Measurements from ENCODE around the gene RAD51B.
A peak's percentile ranks its signal among the peaks of the same experiment; 100 is the strongest.
"Not testable (repeated sequence)": the region's sequence is repeated elsewhere in the genome, so short reads cannot be mapped to it uniquely, and the experiment has no call there.

The RAD51B gene

GRCh38 chr14:68284333-68284732 is 464.8 kb downstream of the RAD51B start:
- peak; percentile 30 for DNase-seq

GRCh38 chr14:68284834-68285233 is 465.3 kb downstream of the RAD51B start:
- DNase-seq: no peak

- DNase-seq: peak; percentile 95
Observed at GRCh38 chr14:68285421-68286179, 466.0 kb downstream of the RAD51B start.

- DNase-seq: no peak
Observed at GRCh38 chr14:68286667-68287066, 467.1 kb downstream of the RAD51B start.

DNA sequence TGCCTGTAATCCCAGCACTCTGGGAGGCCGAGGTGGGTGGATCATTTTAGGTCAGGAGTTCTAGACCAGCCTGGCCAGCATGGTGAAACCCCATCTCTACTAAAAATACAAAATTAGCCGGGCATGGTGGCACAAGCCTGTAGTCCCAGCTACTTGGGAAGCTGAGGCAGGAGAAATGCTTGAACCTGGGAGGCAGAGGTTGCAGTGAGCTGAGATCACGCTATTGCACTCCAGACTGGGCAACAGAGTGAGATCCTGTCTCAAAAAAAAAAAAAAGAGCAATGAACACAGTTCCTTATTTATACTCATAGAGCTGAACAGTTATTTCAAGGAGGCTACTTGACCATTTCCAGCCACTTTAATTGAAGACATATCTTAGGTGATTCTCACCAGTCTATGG is 469.9 kb downstream of the RAD51B start:
- not testable (repeated sequence) for DNase-seq

DNA sequence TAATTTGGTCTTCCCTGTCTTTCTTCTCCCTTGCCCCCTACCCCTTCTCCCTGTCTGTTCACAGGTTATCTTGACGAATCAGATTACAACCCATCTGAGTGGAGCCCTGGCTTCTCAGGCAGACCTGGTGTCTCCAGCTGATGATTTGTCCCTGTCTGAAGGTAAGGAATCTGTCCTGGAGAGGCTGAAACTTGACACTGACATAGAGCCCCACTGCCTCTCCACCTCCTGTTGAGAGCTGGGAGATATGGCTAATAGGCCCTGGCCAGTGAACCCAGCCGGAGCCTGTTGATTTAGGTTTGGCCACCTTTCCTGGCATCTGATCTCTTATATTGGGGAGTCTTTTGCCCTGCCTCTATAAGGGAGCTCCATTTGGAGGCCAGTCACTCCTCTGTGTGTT is 472.2 kb downstream of the RAD51B start:
- no peak for DNase-seq

DNA sequence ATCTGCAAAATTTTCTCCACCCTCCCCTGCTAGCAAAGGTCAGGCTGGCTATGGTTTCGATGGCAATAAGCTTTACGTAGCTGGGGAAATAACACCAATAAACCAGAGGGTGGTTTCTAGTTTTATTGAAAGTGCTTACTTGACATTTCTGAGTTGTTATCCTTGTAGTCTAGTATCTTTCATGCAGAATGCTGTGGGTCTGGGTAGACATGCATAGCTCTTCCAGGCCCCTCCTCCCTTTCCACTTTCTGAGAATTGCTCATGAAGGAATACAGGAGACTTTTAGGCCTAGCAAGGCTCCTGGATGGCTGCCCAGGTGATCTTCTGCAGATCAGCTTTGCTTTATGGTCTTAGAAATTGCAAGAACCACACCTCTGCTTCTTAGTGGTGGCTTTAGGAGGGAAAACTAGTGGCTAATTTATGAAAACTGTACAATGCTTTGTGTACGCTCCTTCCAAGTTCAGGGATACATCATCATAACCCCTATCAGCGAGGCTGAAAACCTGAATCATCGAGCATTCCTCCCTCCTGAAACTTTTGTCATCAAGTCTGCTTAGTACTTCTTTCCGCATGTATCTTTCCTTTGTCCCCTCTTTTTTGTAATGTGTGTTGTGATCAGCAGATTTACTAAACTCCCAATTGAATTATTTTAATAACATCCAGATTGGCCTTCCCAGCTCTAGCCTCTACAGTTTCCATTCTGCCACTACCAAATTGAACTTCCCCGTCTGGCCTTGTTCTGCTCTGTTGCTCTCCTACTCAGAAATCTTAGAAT is 473.0 kb downstream of the RAD51B start:
- DNase-seq: peak; percentile 19

DNA sequence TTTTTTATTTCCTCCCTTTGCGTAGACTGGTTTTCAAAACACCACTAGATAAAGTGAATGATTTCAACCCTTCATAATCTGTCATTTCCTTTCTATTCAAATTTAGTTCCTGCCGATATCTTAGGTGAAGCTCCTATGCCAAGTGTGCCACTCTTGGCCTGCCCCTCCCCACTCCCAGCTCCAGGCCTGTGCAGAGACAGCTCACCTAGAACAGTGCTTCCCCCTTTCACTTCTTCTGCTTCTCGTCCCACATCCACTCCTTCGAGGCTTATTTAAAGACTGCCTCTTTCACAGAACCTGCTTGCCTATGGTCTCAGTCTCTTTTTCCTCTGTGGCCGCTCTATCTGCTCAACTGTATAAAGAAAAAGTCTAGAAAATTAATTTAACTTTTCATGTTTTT is 473.8 kb downstream of the RAD51B start:
- DNase-seq: no peak

GRCh38 chr14:68295316-68295816 is 475.8 kb downstream of the RAD51B start:
- DNase-seq: no peak

- no peak for DNase-seq
Observed at GRCh38 chr14:68297039-68297438, 477.5 kb downstream of the RAD51B start.

DNA sequence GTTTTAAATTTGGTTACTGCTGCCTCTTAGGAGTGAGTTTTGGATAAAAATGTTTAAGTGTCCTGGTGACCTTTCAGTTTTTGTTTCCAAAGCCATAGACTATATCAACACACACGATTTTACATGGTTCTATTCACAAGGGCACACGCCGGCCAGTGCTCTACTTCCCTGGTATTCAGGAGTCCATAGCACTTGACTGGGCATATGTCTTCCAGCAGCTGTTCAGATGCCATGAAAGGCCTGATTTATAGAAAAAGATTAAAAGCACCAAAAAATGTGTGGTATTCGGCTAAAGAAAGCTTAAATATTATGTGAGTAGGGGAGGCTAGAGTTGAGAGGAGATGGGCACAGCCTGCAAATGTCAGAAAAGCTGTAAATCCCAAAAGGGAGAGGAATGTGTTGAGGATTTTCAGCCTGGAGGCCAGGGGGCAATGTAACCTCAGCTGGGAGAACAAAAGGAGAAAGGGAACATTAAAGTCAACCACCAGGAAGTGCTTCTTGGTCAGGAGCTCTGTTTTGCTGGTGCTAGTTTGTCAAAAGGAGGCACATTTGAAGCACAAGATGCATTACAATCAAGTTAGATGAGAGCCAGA is 478.4 kb downstream of the RAD51B start:
- no peak for DNase-seq

- no peak for DNase-seq
Observed at GRCh38 chr14:68300608-68301007, 481.0 kb downstream of the RAD51B start.

DNA sequence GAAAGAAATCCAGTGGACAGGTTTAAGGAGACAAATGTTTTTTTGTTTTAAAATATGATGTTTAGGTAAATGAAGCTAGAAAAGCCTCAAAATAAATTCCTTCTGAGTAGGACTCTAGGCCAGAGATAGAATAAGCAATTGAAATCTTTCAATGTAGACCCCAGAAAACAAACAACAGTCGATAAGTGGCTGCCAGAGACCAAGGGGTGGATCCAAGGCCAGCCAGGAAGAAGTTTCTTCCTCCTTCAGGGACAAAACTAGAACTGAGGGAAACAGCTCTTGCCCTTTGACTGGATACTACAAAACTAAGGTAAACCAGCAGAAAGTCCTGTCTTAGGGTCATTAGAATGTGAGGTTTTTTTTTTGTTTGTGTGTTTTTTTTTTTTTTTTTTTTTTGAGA is 481.6 kb downstream of the RAD51B start:
- DNase-seq: no peak

- not testable (repeated sequence) for DNase-seq
Observed at GRCh38 chr14:68302938-68303337, 483.4 kb downstream of the RAD51B start.

GRCh38 chr14:68305738-68306137 is 486.2 kb downstream of the RAD51B start:
- DNase-seq: no peak

- DNase-seq: no peak
Observed at GRCh38 chr14:68306265-68306933, 486.8 kb downstream of the RAD51B start.

DNA sequence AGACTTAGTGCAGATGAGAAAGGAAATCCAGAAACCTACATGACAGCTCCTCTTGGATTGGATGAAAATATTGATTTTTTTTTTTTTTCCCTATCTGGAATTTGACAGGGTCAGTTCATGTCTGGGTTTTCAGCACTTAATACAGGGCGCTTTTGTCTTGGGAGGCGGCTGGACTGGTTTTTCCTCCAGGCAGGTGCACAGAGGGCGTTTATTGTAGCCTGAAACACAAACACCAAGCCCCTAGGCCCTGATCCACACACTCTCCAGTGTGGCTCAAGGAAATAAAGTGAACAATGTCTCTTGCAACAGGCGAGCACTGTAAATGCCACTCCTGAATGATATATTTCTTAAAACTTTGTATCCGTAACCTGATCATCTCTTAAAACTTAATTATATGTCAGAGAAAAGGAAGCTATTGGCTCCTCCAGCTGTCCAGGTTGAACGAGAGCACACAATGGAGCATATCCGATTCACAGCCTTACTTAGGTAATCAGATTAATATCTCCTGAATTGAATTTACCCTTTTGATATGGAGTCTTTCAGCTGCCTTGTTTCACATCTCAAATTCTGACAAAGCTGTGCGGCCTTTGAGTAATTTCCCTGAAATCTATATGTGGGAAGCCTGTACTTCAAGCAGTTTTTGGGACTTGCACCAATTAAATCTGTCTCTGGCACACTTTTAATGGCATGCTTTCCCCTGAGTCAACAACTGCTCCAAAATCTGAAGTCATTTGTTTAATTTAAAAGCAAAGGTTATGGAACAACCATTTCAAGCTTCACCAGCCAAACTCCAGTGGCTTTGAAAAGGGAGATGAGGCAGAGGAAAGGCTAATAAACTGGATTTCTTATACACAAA is 487.6 kb downstream of the RAD51B start:
- no peak for DNase-seq

DNA sequence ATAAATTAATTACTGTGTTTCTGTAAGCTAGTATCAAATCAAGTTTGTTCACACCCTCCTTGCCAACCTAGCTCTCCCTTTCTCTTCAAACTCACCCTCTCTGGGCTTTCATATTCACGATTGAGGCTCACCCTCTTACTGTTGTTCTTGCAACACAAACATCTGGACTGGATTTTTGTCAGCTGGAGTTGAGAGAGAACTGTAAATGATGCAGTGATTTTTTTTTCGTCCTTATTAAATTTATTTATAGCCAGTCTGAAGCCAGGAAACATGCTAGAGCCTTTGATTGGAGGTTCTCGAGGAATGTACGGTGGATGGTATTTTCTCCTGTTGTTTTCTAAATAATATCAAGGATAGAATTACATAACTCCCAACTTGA is 488.2 kb downstream of the RAD51B start:
- DNase-seq: no peak

DNA sequence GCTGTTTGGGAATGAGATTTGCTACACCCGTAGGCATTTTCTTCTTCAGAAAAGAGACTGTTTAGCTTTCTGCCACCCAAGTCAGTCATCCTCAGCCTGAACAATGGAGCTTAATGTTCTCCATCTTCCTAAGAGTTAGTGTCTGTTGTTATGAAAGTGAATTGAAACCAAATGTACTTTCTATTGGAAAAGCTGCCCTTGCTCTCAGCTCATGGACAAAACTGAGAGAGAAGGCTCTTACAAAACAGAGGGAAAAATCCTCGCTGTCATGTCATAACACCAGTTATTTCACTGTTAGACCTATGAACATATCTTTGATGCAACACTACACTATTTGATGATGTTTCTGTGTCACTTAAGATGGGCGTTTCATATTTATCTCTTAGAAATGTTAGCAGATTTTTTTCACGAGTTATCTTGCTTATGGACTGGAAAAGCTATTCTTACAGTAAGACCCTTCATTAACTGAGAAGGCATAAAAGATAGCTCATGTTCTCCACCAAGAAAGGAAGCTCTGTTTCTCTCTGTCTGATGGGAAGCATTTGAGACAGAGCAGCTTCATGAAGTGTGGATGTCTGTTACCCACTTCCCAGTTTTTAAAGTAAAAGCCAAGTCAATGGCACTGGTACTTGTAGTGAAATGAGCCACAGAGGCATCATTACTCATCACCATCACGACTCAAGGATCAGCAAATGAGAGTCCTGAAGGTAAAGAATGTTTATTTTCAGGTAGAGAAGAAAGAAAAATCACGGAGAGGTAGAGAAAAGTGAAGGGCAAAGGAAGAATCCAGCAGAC is 489.3 kb downstream of the RAD51B start:
- peak; percentile 79 for DNase-seq

DNA sequence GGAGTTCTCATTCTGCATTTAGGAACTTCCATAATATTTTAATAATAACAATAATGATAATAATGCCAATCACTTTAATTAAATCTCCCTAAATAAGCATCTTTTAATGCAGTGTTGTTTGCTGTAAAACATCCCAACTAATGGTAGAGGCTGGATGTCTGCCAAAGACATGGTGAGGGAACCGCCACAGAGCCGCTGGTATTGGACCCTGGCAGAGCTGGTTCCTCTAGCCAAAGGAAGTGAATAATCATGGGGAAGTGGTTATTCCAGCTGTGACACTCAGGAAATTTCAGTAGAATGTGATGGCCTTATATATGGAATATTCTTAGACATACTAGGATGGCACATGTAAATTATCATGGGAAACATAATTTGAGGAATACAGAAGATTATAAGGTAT is 490.0 kb downstream of the RAD51B start:
- DNase-seq: peak; percentile 51

DNA sequence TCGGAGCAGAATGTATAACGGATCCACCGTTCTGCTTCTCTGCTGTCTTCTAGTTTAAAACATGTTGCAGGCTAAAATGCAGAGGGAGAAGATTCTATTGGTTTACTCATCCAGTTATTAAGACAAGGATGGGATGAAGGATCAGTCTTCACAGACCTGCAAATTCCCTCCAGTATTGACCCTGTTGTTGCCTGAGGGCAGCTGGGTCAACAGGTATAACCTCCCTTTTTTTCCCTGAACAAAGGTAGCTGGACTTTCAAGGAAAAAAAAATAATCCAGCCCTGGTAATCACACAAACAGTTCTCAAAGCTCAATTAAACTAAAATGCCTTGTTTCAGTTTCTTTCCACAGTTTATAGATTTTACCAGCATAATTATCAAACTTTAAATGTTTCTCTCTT is 492.7 kb downstream of the RAD51B start:
- no peak for DNase-seq
